ENCODE measurements around the gene SLC36A4.
"Not testable (repeated sequence)": the region's sequence is repeated elsewhere in the genome, so short reads cannot be mapped to it uniquely, and the experiment has no call there.

SLC36A4 gene

GRCh38 chr11:93122535-93123235, 75.1 kb downstream of the SLC36A4 start:
- no peak for DNase-seq (ENCODE audit: low read depth)

- no peak for DNase-seq (ENCODE audit: low read depth)
These were observed 79.5 kb downstream of the SLC36A4 start for GRCh38 chr11:93118276-93118675.

- no peak for DNase-seq (ENCODE audit: low read depth)
These were observed 80.2 kb downstream of the SLC36A4 start for GRCh38 chr11:93117565-93117964.

- DNase-seq (ENCODE audit: low read depth) = no peak
These were observed 81.0 kb downstream of the SLC36A4 start for GRCh38 chr11:93116641-93117441.

- no peak for DNase-seq (ENCODE audit: low read depth)
These were observed 83.5 kb downstream of the SLC36A4 start for GRCh38 chr11:93114304-93114703.

- DNase-seq (ENCODE audit: low read depth) = no peak
These were observed 84.0 kb downstream of the SLC36A4 start for GRCh38 chr11:93113824-93114223.

GRCh38 chr11:93111147-93111546, 86.6 kb downstream of the SLC36A4 start:
- not testable (repeated sequence) for DNase-seq (ENCODE audit: low read depth)

- no peak for DNase-seq (ENCODE audit: low read depth)
These were observed 97.6 kb downstream of the SLC36A4 start for GRCh38 chr11:93100211-93100610.

- no peak for DNase-seq (ENCODE audit: low read depth)
These were observed 98.0 kb downstream of the SLC36A4 start for GRCh38 chr11:93099806-93100205.
